IgD-negative memory B cell (primary cell): ENCODE measurements around the gene TNFRSF1B. TPM values are rescaled to one million over a fixed set of nuclear protein-coding genes. Genes with fewer than 3 reads are reported as not detected.

Source experiments
- H3K27ac Mint-ChIP-seq, 3 donors: one replicate each; pipeline ENCODE4 v1.8.0; 2020 to 2022; ENCODE audit warnings: mild to moderate bottlenecking in 3 of 3, mixed read lengths in 3 of 3, moderate library complexity in 1 of 3
- H3K27me3 Mint-ChIP-seq: one replicate; pipeline ENCODE4 v1.8.0; 2021; ENCODE audit warnings: mixed read lengths
- H3K36me3 Mint-ChIP-seq: one replicate; pipeline ENCODE4 v1.8.0; 2020; ENCODE audit warnings: mild to moderate bottlenecking, mixed read lengths
- H3K4me1 Mint-ChIP-seq, 3 donors: one replicate each; pipeline ENCODE4 v1.8.0; 2020 to 2022; ENCODE audit warnings: mixed read lengths in 3 of 3, mild to moderate bottlenecking in 1 of 3
- H3K4me3 Mint-ChIP-seq, 4 donors: one replicate each; pipeline ENCODE4 v1.8.0; 2020 to 2022; ENCODE audit warnings: mild to moderate bottlenecking in 4 of 4, mixed read lengths in 4 of 4, moderate library complexity in 3 of 4
- H3K9me3 Mint-ChIP-seq, 3 donors: one replicate each; pipeline ENCODE4 v1.8.0; 2020 to 2021; ENCODE audit warnings: mixed read lengths in 3 of 3, mild to moderate bottlenecking in 1 of 3
- polyA plus RNA-seq: library from polyadenylated mRNA; unstranded; fragments of 300-500 nt; fragmentation: Illumina TruSeq; gene quantifications from one replicate; pipeline ENCODE4 v1.2.3, GENCODE V29; 2021

TNFRSF1B gene
- polyA plus RNA-seq, 1 donor from 2014 or later, result 117 TPM

- Mint-ChIP-seq H3K27ac (peak overlapping the region in 2 of 3 donors; percentile 75 to 92), H3K4me3 (peak overlapping the region in 2 of 4 donors; percentile 56 to 67), H3K36me3 (no peaks in the 10 kb centered on the region), H3K27me3 (no peaks in the 10 kb centered on the region), H3K4me1 (peaks cover 49 to 57% (median 56%) of the 10 kb centered on the region in 3 donors), H3K9me3 (no peaks in the 10 kb centered on the region)
These were observed 16.5 kb downstream of the TNFRSF1B start for GRCh38 chr1:12183095-12183794.

GRCh38 chr1:12184008-12184681 is 17.4 kb downstream of the TNFRSF1B start:
- Mint-ChIP-seq H3K36me3 (no peaks in the 10 kb centered on the region), H3K4me1 (peaks cover 43 to 48% (median 47%) of the 10 kb centered on the region in 3 donors)

GRCh38 chr1:12185036-12185917 is 18.5 kb downstream of the TNFRSF1B start:
- H3K27ac Mint-ChIP-seq, result peak overlapping the region in 2 of 3 donors; percentile 59 to 60
- peak overlapping the region in 2 of 4 donors; percentile 17 to 68 for H3K4me3 Mint-ChIP-seq
- H3K4me1 Mint-ChIP-seq, result peaks cover 42 to 45% (median 44%) of the 10 kb centered on the region in 3 donors
- H3K27me3 Mint-ChIP-seq, result no peaks in the 10 kb centered on the region
- H3K36me3 Mint-ChIP-seq, result peaks cover 3% of the 10 kb centered on the region
- no peaks in the 10 kb centered on the region for H3K9me3 Mint-ChIP-seq

More at GRCh38 chr1:12184008-12184681, 17.4 kb downstream of the TNFRSF1B start:
- Mint-ChIP-seq H3K27ac (peak overlapping the region; percentile 80 to 92 (median 81)), H3K9me3 (no peaks in the 10 kb centered on the region), H3K4me3 (peak overlapping the region in 3 of 4 donors; percentile 56 to 67 (median 57)), H3K27me3 (no peaks in the 10 kb centered on the region)

GRCh38 chr1:12185918-12186678 is 19.3 kb downstream of the TNFRSF1B start:
- Mint-ChIP-seq H3K4me3 (peak overlapping the region in 1 of 4 donors; percentile 68), H3K4me1 (peaks cover 41 to 44% (median 42%) of the 10 kb centered on the region in 3 donors), H3K9me3 (no peaks in the 10 kb centered on the region), H3K36me3 (peaks cover 3% of the 10 kb centered on the region), H3K27me3 (no peaks in the 10 kb centered on the region), H3K27ac (peak overlapping the region in 1 of 3 donors; percentile 60)

- Mint-ChIP-seq H3K36me3 (peaks cover 3% of the 10 kb centered on the region), H3K27ac (no peak overlapping the region), H3K9me3 (no peaks in the 10 kb centered on the region), H3K27me3 (no peaks in the 10 kb centered on the region), H3K4me3 (no peak overlapping the region), H3K4me1 (peaks cover 40 to 41% (median 40%) of the 10 kb centered on the region in 3 donors)
These were observed 19.8 kb downstream of the TNFRSF1B start for GRCh38 chr1:12186679-12186985.

GRCh38 chr1:12188115-12188514 is 21.3 kb downstream of the TNFRSF1B start:
- peaks cover 3% of the 10 kb centered on the region for H3K36me3 Mint-ChIP-seq
- no peak overlapping the region for H3K4me3 Mint-ChIP-seq
- peak overlapping the region; percentile 52 to 89 (median 59) for H3K27ac Mint-ChIP-seq
- H3K9me3 Mint-ChIP-seq, result no peaks in the 10 kb centered on the region
- H3K4me1 Mint-ChIP-seq, result peaks cover 25 to 29% (median 27%) of the 10 kb centered on the region in 3 donors
- no peaks in the 10 kb centered on the region for H3K27me3 Mint-ChIP-seq

- Mint-ChIP-seq H3K36me3 (peaks cover 3% of the 10 kb centered on the region), H3K27me3 (no peaks in the 10 kb centered on the region), H3K4me1 (peaks cover 19 to 24% (median 20%) of the 10 kb centered on the region in 3 donors), H3K27ac (peak overlapping the region in 2 of 3 donors; percentile 34 to 89), H3K4me3 (no peak overlapping the region), H3K9me3 (no peaks in the 10 kb centered on the region)
These were observed 22.0 kb downstream of the TNFRSF1B start for GRCh38 chr1:12188657-12189327.

GRCh38 chr1:12189328-12189682 is 22.5 kb downstream of the TNFRSF1B start:
- peaks cover 14 to 25% (median 15%) of the 10 kb centered on the region in 3 donors for H3K4me1 Mint-ChIP-seq
- H3K36me3 Mint-ChIP-seq, result peaks cover 3% of the 10 kb centered on the region
- H3K27me3 Mint-ChIP-seq, result no peaks in the 10 kb centered on the region
- no peaks in the 10 kb centered on the region for H3K9me3 Mint-ChIP-seq
- H3K4me3 Mint-ChIP-seq, result no peak overlapping the region
- H3K27ac Mint-ChIP-seq, result peak overlapping the region in 2 of 3 donors; percentile 81 to 89

- H3K27ac Mint-ChIP-seq, result no peak overlapping the region
- H3K4me1 Mint-ChIP-seq, result peaks cover 14 to 28% (median 14%) of the 10 kb centered on the region in 3 donors
- H3K27me3 Mint-ChIP-seq, result no peaks in the 10 kb centered on the region
- H3K36me3 Mint-ChIP-seq, result peaks cover 3% of the 10 kb centered on the region
- no peaks in the 10 kb centered on the region for H3K9me3 Mint-ChIP-seq
- H3K4me3 Mint-ChIP-seq, result no peak overlapping the region
These were observed 24.6 kb downstream of the TNFRSF1B start for GRCh38 chr1:12191242-12192032.

GRCh38 chr1:12194666-12195216 is 27.9 kb downstream of the TNFRSF1B start:
- no peaks in the 10 kb centered on the region for H3K27me3 Mint-ChIP-seq
- H3K36me3 Mint-ChIP-seq, result peaks cover 6% of the 10 kb centered on the region
- H3K27ac Mint-ChIP-seq, result peak overlapping the region; percentile 4 to 70 (median 4)
- H3K9me3 Mint-ChIP-seq, result no peaks in the 10 kb centered on the region
- peaks cover 0 to 15% (median 6%) of the 10 kb centered on the region in 3 donors for H3K4me1 Mint-ChIP-seq
- no peak overlapping the region for H3K4me3 Mint-ChIP-seq

- no peaks in the 10 kb centered on the region for H3K9me3 Mint-ChIP-seq
- peak overlapping the region in 2 of 4 donors; percentile 27 to 29 for H3K4me3 Mint-ChIP-seq
- H3K27ac Mint-ChIP-seq, result peak overlapping the region; percentile 4 to 86 (median 6)
- H3K4me1 Mint-ChIP-seq, result peaks cover 0 to 11% (median 6%) of the 10 kb centered on the region in 3 donors
- no peaks in the 10 kb centered on the region for H3K27me3 Mint-ChIP-seq
- peaks cover 4% of the 10 kb centered on the region for H3K36me3 Mint-ChIP-seq
These were observed 28.6 kb downstream of the TNFRSF1B start for GRCh38 chr1:12195416-12195815.

GRCh38 chr1:12196641-12197482 is 30.1 kb downstream of the TNFRSF1B start:
- H3K9me3 Mint-ChIP-seq, result no peaks in the 10 kb centered on the region
- H3K27me3 Mint-ChIP-seq, result no peaks in the 10 kb centered on the region
- H3K4me1 Mint-ChIP-seq, result peaks cover 7 to 16% (median 13%) of the 10 kb centered on the region in 3 donors
- peak overlapping the region in 2 of 3 donors; percentile 48 to 80 for H3K27ac Mint-ChIP-seq
- H3K36me3 Mint-ChIP-seq, result peaks cover 4% of the 10 kb centered on the region
- peak overlapping the region in 1 of 4 donors; percentile 39 for H3K4me3 Mint-ChIP-seq
